ENCODE results near the gene FAM20C. TPM values are rescaled to one million over a fixed set of nuclear protein-coding genes. Genes with fewer than 3 reads are reported as not detected.

The FAM20C gene
- total RNA-seq, 2 donors from 2014 or later = 32.5 to 106 TPM

DNA sequence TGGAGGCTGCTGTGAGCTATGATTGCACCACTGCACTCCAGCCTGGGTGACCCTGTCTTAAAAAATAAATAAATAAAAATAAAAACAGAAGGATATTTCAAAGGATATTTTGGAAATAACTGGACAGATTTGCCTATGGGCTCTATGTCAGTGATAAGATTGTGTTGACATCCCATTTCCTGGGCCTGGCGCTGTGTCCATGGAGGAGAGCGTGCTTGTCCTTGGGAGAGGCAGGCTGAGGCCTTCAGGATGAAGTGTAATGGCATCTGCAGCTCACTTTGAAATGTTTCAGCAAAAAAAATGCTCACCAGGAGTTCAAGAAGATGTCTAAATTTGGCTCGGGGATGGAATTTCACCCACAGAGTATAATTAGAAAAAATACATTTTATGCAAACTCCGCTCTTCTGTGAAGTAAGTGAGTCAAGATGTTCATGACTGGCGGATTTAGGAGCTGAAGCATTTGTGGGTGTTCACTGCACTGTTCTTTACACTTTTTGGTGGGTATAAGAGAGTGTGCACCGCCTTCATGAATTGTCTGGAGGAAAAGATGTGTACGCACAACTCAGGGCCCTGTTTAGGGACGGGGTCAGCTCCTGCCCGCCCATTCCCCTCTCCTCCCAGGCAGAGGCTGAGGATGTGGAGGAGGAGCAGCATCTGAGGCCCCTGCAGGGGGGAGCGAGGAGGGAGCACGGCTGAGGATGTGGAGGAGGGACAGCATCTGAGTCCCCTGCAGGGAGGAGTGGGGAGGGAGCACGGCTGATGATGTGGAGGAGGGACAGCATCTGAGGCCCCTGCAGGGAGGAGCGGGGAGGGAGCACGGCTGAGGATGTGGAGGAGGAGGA, 79.1 kb downstream of the FAM20C start:
- no peaks in the 10 kb centered on the region for H3K27me3 ChIP-seq (replicated peaks; ENCODE audit: insufficient read depth)
- no peak overlapping the region for H3K27ac ChIP-seq
- no peak overlapping the region for H3K4me3 ChIP-seq
- H3K9me3 ChIP-seq = peaks cover 18% of the 10 kb centered on the region
- ATAC-seq (ENCODE audit: insufficient number of reproducible peaks, low FRiP score, low read depth) = no peak
- H3K4me1 ChIP-seq (ENCODE audit: control insufficient read depth in 1 of 2, low read depth in 2 of 2) = no peaks in the 10 kb centered on the region
- DNase-seq (ENCODE audit: low spot score) = no peak
- no peaks in the 10 kb centered on the region for H3K36me3 ChIP-seq
- TF ChIP-seq, protein P1, sequence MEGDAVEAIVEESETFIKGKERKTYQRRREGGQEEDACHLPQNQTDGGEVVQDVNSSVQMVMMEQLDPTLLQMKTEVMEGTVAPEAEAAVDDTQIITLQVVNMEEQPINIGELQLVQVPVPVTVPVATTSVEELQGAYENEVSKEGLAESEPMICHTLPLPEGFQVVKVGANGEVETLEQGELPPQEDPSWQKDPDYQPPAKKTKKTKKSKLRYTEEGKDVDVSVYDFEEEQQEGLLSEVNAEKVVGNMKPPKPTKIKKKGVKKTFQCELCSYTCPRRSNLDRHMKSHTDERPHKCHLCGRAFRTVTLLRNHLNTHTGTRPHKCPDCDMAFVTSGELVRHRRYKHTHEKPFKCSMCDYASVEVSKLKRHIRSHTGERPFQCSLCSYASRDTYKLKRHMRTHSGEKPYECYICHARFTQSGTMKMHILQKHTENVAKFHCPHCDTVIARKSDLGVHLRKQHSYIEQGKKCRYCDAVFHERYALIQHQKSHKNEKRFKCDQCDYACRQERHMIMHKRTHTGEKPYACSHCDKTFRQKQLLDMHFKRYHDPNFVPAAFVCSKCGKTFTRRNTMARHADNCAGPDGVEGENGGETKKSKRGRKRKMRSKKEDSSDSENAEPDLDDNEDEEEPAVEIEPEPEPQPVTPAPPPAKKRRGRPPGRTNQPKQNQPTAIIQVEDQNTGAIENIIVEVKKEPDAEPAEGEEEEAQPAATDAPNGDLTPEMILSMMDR (IDR thresholded peaks at IDR 0.05) = no peak

DNA sequence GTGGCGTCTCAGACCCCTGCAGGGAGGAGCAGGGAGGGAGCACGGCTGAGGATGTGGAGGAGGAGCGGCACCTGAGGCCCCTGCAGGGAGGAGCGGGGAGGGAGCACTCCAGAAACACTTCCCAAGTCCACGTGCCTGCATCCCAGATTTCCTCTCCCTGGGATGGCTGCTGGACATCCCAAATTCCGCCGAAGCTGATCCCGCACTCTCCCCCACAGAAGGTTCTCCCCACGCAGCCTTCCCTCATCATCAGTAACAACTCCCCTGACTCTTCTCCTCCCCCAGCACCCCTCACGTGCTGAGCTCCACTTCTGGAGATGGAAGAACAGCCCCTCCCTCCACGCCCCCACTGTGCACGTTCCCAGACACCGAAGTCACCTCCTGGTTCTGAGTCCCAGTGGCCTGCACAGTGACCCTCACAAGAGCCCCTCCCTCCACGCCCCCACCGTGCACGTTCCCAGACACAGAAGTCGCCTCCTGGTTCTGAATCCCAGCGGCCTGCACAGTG, 79.8 kb downstream of the FAM20C start:
- DNase-seq (ENCODE audit: low spot score) (no peak), ATAC-seq (ENCODE audit: insufficient number of reproducible peaks, low FRiP score, low read depth) (no peak)
- no peak overlapping the region for H3K4me3 ChIP-seq
- TF ChIP-seq, protein P1 (IDR thresholded peaks at IDR 0.05) = no peak
- H3K27ac ChIP-seq = no peak overlapping the region
- H3K9me3 ChIP-seq = peaks cover 18% of the 10 kb centered on the region
- H3K36me3 ChIP-seq = no peaks in the 10 kb centered on the region
- H3K4me1 ChIP-seq (ENCODE audit: control insufficient read depth in 1 of 2, low read depth in 2 of 2) = no peaks in the 10 kb centered on the region
- H3K27me3 ChIP-seq (replicated peaks; ENCODE audit: insufficient read depth) = no peaks in the 10 kb centered on the region

DNA sequence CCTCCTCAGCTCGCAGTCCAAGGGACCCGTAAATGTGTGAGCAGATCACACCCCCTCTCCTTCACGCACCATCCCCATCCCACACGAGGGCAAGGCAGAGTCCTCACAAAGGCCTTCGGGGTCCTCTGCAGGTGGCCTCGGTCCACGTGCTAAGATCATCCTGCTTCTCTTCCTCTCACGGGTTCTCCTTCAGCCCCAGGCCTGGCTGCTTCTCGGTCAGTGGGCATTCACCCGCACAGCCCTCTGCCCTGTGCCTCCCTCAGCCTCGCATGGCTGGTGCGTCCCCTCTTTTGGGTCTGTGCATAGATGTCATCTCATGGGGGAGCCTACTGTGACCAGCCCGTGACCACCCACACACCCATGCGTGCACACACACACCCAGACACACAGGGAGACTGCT, 80.3 kb downstream of the FAM20C start:
- peaks cover 18% of the 10 kb centered on the region for H3K9me3 ChIP-seq
- no peak overlapping the region for H3K4me3 ChIP-seq
- TF ChIP-seq, protein P1 (IDR thresholded peaks at IDR 0.05) = no peak
- no peak overlapping the region for H3K27ac ChIP-seq
- no peaks in the 10 kb centered on the region for H3K27me3 ChIP-seq (replicated peaks; ENCODE audit: insufficient read depth)
- ATAC-seq (ENCODE audit: insufficient number of reproducible peaks, low FRiP score, low read depth) = peak; percentile 19
- no peaks in the 10 kb centered on the region for H3K36me3 ChIP-seq
- H3K4me1 ChIP-seq (ENCODE audit: control insufficient read depth in 1 of 2, low read depth in 2 of 2) = no peaks in the 10 kb centered on the region
- no peak for DNase-seq (ENCODE audit: low spot score)

DNA sequence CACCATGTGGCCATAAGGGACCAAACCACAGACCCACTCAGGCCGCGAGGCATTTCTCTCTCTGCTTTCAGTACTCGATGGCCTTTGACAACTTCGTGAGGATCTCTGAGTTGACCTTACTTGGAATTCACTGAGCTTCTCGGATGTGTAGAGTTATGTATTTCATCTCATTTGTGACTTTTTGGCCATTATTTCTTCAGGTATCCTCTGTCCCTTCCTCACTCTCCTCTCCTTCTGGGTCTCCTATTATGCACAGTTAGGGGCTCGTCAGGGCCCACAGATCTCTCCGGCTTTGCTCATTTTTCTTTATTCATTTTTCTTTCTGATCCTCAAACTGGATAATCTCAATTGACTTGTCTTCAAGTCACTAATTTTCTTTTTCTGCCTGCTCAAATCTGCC, 81.0 kb downstream of the FAM20C start:
- H3K27ac ChIP-seq = no peak overlapping the region
- TF ChIP-seq, protein P1 (IDR thresholded peaks at IDR 0.05) = no peak
- no peaks in the 10 kb centered on the region for H3K36me3 ChIP-seq
- ATAC-seq (ENCODE audit: insufficient number of reproducible peaks, low FRiP score, low read depth) = no peak
- peaks cover 18% of the 10 kb centered on the region for H3K9me3 ChIP-seq
- DNase-seq (ENCODE audit: low spot score) = no peak
- H3K4me3 ChIP-seq = no peak overlapping the region
- H3K27me3 ChIP-seq (replicated peaks; ENCODE audit: insufficient read depth) = no peaks in the 10 kb centered on the region
- H3K4me1 ChIP-seq (ENCODE audit: control insufficient read depth in 1 of 2, low read depth in 2 of 2) = no peaks in the 10 kb centered on the region

DNA sequence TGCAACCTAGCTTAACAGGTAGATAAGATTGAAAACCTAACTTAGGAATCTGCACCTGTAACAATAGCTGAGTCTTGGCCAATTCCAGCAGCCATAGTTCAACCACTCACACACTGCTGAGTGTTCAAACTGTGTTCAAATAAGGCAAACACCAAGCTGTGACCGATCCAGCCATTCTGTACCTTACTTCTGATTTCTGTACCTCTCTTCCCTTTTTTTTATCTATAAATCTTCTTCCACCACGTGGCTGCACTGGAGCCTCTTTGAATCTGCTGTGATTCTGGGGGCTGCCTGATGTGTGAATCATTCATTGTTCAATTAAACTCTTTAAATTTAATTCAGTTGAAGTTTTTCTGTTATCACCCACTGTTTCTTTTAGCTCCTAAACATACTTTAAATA, 81.9 kb downstream of the FAM20C start:
- Histone ChIP-seq H3K4me1 (ENCODE audit: control insufficient read depth in 1 of 2, low read depth in 2 of 2) (no peaks in the 10 kb centered on the region), H3K27ac (no peak overlapping the region), H3K36me3 (no peaks in the 10 kb centered on the region), H3K27me3 (replicated peaks; ENCODE audit: insufficient read depth) (no peaks in the 10 kb centered on the region), H3K4me3 (no peak overlapping the region), H3K9me3 (peaks cover 18% of the 10 kb centered on the region)
- TF ChIP-seq, protein P1 (IDR thresholded peaks at IDR 0.05) = no peak
- ATAC-seq (ENCODE audit: insufficient number of reproducible peaks, low FRiP score, low read depth) = no peak
- no peak for DNase-seq (ENCODE audit: low spot score)
